ENCODE results near the gene B3GAT2.

DNA sequence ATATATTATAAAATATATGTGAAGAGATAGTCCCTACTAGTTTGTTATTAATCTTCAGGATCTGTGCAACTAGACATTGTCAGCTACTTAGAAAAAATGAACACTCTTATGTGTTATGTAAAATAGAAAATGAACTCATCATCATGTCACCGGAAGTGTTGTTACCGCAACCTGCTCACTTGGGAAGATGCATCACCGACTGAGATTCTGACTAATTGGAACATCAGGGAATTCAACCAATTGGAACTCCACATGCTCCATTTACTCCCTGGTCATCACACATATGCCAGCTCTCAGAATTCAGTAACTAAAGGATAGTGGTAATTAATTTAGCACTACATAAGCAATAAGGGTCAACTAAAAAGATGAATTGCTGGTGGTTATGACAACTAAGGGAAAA lies 16.7 kb upstream of the B3GAT2 start:
- TF ChIP-seq ZNF8 (CRISPR knock-in tag; IDR thresholded peaks at IDR 0.05): no peak
- TF ChIP-seq, protein P1, sequence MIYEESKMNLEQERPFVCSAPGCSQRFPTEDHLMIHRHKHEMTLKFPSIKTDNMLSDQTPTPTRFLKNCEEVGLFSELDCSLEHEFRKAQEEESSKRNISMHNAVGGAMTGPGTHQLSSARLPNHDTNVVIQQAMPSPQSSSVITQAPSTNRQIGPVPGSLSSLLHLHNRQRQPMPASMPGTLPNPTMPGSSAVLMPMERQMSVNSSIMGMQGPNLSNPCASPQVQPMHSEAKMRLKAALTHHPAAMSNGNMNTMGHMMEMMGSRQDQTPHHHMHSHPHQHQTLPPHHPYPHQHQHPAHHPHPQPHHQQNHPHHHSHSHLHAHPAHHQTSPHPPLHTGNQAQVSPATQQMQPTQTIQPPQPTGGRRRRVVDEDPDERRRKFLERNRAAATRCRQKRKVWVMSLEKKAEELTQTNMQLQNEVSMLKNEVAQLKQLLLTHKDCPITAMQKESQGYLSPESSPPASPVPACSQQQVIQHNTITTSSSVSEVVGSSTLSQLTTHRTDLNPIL (CRISPR knock-in tag; IDR thresholded peaks at IDR 0.05; ENCODE audit: low read depth): no peak
- TF ChIP-seq, protein P2, sequence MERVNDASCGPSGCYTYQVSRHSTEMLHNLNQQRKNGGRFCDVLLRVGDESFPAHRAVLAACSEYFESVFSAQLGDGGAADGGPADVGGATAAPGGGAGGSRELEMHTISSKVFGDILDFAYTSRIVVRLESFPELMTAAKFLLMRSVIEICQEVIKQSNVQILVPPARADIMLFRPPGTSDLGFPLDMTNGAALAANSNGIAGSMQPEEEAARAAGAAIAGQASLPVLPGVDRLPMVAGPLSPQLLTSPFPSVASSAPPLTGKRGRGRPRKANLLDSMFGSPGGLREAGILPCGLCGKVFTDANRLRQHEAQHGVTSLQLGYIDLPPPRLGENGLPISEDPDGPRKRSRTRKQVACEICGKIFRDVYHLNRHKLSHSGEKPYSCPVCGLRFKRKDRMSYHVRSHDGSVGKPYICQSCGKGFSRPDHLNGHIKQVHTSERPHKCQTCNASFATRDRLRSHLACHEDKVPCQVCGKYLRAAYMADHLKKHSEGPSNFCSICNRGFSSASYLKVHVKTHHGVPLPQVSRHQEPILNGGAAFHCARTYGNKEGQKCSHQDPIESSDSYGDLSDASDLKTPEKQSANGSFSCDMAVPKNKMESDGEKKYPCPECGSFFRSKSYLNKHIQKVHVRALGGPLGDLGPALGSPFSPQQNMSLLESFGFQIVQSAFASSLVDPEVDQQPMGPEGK (CRISPR knock-in tag; IDR thresholded peaks at IDR 0.05; ENCODE audit: borderline replicate concordance): no peak
- TF ChIP-seq, protein P3, sequence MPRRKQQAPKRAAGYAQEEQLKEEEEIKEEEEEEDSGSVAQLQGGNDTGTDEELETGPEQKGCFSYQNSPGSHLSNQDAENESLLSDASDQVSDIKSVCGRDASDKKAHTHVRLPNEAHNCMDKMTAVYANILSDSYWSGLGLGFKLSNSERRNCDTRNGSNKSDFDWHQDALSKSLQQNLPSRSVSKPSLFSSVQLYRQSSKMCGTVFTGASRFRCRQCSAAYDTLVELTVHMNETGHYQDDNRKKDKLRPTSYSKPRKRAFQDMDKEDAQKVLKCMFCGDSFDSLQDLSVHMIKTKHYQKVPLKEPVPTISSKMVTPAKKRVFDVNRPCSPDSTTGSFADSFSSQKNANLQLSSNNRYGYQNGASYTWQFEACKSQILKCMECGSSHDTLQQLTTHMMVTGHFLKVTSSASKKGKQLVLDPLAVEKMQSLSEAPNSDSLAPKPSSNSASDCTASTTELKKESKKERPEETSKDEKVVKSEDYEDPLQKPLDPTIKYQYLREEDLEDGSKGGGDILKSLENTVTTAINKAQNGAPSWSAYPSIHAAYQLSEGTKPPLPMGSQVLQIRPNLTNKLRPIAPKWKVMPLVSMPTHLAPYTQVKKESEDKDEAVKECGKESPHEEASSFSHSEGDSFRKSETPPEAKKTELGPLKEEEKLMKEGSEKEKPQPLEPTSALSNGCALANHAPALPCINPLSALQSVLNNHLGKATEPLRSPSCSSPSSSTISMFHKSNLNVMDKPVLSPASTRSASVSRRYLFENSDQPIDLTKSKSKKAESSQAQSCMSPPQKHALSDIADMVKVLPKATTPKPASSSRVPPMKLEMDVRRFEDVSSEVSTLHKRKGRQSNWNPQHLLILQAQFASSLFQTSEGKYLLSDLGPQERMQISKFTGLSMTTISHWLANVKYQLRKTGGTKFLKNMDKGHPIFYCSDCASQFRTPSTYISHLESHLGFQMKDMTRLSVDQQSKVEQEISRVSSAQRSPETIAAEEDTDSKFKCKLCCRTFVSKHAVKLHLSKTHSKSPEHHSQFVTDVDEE (CRISPR knock-in tag; IDR thresholded peaks at IDR 0.05): no peak
- no peak for TF ChIP-seq BACH2 (CRISPR knock-in tag; IDR thresholded peaks at IDR 0.05; ENCODE audit: borderline replicate concordance)
- TF ChIP-seq ZC3H10 (CRISPR knock-in tag; IDR thresholded peaks at IDR 0.05): no peak
- no peak for TF ChIP-seq ARNTL (CRISPR knock-in tag; IDR thresholded peaks at IDR 0.05; ENCODE audit: borderline replicate concordance, low read depth)
- TF ChIP-seq ZNF70 (CRISPR knock-in tag; IDR thresholded peaks at IDR 0.05): no peak
- TF ChIP-seq RARB (CRISPR knock-in tag; IDR thresholded peaks at IDR 0.05): no peak
- no peak for TF ChIP-seq ESRRG (CRISPR knock-in tag; IDR thresholded peaks at IDR 0.05)
- TF ChIP-seq CSDC2 (CRISPR knock-in tag; IDR thresholded peaks at IDR 0.05): no peak
- TF ChIP-seq ISL1 (CRISPR knock-in tag; IDR thresholded peaks at IDR 0.05): no peak
- no peak for TF ChIP-seq CSRNP3 (CRISPR knock-in tag; IDR thresholded peaks at IDR 0.05)
